Pons (tissue), 1 donor: ENCODE results near the gene DMRTA1.
A peak's percentile ranks its signal among the peaks of the same experiment; 100 is the strongest.
"Not testable (repeated sequence)": the region's sequence is repeated elsewhere in the genome, so short reads cannot be mapped to it uniquely, and the experiment has no call there.

ENCODE experiments used
- DNase-seq: peaks from one replicate; pipeline ENCODE4 v3.0.0-alpha.2; 2016; ENCODE audit warnings: low spot score

DMRTA1 gene, protein sequence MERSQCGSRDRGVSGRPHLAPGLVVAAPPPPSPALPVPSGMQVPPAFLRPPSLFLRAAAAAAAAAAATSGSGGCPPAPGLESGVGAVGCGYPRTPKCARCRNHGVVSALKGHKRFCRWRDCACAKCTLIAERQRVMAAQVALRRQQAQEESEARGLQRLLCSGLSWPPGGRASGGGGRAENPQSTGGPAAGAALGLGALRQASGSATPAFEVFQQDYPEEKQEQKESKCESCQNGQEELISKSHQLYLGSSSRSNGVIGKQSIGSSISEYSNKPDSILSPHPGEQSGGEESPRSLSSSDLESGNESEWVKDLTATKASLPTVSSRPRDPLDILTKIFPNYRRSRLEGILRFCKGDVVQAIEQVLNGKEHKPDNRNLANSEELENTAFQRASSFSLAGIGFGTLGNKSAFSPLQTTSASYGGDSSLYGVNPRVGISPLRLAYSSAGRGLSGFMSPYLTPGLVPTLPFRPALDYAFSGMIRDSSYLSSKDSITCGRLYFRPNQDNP

DNA sequence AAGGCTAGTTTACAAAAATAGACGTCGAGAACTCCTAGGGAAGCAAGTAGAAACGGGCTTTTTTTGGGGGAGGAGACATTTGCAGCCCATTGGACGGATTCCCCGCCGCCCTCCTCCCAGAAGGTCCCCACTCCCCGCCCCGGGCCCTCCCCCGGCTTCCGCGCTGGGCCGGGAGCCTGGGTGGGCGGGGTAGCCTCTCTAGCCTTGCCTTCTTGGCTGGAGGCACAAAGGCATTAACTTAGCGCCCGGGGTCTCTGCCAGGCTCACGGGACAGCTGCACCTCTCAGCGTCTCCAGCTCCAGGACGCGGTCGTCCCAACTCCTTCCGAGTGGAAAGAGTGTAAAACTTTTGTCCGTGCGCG is at the start of gene DMRTA1:
TSS of gene DMRTA1 (plus strand) at position 236 of the 361 bp plus-strand sequence. CDS start 242 bp downstream, outside the sequence.
- DNase-seq: peak; percentile 54

GRCh38 chr9:22401671-22402070 is 45.0 kb upstream of the DMRTA1 start:
- no peak for DNase-seq

DNA sequence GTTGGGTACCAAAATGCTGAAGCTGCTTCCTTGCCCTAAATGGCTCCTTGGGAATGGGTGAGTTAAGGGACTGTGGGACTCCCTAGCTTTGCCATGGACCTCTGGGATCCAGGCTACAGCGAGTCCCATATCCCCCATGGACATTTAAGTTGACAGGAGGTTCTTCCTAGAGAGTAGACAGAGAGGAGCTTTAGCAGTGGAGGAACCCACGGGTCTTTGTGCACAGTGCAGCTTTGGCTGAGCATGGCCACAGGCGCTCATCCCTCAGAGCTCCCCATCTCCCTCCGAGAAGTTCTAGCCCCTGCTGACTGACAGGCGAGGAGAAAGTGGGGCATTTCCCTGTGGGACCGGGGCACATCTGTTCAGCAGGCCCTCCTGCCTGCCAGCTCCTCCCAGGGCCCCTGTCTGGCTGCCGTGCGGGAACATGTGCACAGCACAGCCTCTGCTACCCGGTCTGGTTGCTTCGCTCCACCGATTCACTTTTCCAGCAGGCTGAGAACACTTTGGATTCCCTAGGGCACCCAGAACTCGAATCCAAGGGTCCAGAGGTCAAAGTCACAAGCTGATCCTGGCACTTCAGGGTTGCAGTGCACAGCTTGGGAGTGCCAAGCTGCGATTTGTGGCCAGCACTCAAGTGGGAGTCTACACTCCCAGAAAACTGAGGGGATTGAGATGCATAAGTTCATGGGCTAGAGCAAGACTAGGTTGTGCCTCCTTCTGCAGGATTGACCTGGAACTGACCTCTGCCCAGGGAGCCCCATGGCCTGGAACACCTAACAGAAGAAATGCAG is 40.6 kb upstream of the DMRTA1 start:
- DNase-seq: no peak

DNA sequence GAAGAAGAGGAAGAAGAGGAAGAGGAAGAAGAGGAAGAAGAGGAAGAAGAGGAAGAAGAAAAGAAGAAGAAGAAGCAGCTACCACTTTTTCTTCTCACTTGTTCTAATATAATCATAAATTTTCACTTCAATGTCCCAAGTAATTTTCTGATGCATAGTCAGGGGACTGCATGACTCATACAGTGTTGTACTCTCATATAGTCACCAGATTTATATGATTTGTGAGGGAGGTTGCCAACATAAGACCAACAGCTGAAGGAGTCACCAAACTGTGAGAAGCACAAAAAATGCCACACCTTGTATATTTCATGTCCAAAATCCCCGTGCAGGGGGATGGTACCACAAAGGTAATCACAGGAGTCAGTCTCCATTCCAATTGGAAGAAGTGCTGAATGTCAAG is 32.7 kb upstream of the DMRTA1 start:
- DNase-seq: no peak

- no peak for DNase-seq
Observed at GRCh38 chr9:22415941-22416691, 30.5 kb upstream of the DMRTA1 start.

- no peak for DNase-seq
Observed at GRCh38 chr9:22416692-22417060, 29.9 kb upstream of the DMRTA1 start.

DNA sequence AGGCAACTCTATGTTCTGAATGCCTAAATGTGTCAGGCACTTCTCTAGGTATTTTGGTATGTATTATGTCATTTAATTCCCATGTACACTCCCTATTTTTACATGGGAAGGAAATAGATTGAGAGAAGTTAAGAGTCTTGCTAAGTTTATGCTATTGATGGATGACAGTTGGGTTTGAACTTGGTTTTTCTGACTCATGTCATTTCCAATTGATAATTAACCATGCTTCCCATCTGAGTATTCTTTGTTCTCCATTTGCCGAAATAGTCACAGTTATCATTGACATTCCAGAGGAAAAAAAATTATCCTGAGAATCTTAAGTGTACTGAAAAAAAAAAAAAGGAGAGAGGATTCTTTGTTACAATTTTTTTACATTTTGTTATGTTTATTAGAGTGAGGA is 23.1 kb upstream of the DMRTA1 start:
- DNase-seq: no peak

GRCh38 chr9:22424616-22425015 is 22.0 kb upstream of the DMRTA1 start:
- DNase-seq: no peak

- DNase-seq: no peak
Observed at GRCh38 chr9:22425551-22425950, 21.1 kb upstream of the DMRTA1 start.

GRCh38 chr9:22427226-22427880 is 19.3 kb upstream of the DMRTA1 start:
- no peak for DNase-seq

GRCh38 chr9:22433691-22434090 is 12.9 kb upstream of the DMRTA1 start:
- DNase-seq: no peak

DNA sequence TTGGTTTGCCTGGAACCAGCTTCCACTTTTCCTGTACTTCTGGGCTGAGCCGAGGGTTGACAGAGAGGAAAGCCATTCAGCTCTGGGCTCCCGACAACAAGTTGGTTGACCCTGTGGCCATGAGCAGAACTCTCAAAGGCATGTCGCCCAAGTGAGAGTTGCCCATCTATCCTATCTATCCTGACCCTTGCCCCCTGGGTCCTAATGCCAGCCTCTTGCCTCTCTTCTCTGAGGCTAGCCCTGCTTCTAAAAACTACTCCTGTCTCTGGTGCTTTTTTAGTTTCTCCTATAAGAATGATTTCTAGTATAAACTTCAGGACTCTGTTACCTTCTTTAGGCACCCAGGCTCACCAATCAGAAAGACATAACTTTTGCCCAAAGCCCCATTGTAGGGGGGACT is 11.4 kb upstream of the DMRTA1 start:
- not testable (repeated sequence) for DNase-seq

- not testable (repeated sequence) for DNase-seq
Observed at GRCh38 chr9:22437461-22438067, 9.1 kb upstream of the DMRTA1 start.

DNA sequence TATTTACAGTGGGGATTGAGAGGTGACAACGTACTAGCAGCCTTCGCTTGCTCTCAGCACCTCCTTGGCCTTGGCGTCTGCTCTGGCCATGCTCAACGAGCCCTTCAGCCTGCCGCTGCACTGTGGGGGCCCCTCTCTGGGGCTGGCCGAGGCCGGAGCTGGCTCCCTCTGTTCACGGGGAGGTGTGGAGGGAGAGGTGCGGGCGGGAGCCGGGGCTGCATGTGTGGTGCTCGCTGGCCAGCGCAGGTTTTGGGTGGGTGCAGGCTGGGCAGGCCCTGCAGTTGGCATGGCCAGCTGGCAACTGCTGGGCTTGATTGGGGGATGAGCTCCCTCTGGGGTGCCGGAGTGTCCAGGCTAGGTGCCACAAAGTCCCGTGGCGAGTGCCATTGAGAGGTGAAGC is 5.8 kb upstream of the DMRTA1 start:
- no peak for DNase-seq

DNA sequence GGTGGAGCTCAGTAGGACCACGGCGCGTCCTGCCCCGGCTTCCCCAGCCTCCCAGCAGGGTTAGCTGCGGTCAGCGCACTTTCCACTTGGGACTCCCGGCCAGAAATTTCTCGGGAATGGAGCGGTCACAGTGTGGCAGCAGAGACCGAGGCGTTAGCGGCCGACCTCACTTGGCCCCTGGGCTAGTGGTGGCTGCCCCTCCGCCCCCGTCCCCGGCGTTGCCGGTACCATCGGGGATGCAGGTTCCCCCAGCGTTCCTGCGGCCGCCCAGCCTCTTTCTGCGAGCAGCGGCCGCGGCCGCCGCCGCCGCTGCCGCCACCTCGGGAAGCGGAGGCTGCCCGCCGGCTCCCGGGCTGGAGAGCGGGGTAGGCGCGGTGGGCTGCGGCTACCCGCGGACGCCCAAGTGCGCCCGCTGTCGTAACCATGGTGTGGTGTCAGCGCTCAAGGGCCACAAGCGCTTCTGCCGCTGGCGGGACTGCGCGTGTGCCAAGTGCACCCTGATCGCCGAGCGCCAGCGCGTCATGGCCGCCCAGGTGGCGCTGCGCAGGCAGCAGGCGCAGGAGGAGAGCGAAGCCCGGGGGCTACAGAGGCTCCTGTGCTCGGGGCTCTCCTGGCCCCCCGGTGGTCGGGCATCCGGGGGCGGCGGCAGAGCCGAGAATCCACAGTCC is 460 bp downstream of the DMRTA1 start:
- peak; percentile 24 for DNase-seq

DNA sequence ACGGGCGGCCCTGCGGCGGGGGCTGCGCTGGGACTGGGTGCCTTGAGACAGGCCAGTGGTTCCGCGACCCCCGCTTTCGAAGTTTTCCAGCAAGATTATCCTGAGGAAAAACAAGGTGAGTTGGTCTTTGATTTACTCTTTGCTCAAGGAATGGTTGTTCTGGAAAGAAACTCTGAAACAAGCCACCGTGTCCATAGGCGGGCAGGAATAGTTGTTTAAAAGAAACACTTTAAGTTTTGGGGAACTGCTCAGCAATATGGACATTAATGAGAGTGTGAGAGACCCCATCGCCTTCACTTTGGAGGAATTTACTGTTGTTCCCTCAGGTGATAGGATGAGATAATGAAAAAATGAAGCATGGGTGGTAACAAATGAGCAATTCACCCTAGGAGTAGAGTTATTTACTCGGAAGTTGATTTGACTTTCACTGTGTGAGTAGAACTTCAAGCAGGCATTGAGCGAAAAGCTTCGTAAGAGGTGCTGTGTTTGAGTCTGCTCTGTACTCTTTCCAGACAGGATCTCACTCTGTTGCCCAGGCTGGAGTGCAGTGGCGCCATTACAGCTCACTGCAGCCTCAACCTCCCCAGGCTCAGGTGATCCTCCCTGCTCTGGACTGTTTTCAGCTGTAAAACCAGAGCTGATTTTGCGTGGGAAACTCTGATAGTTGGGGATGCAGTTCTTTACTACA is 1.1 kb downstream of the DMRTA1 start:
- no peak for DNase-seq

- DNase-seq: no peak
Observed at GRCh38 chr9:22449719-22450118, 3.1 kb downstream of the DMRTA1 start.

DNA sequence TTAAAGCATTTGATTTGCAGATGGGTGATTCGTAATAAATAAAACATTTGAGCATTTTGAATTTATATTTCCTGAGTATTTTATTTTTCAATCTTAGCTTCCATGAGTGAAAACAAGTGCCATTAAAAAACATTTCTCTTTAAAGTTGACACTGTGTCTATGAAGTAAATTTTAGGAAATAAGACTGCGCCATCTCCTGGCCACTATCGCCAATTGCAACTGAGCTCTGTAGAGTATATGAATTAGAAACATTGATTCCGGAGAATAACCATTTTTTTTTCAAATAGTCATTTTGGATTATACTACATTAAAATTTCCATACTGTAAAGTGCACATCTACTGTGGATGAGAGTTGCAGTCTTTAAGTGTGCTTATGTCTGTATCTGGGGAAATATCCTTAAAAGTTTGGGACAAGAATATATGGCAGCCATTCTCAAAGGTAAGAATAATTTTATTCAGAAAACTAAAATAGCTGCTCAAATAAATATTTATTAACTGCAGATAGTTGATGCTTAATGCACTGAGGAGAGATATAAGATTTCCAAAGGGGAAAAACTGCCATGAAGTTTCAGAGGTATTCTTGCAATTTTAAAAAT is 5.9 kb downstream of the DMRTA1 start:
- peak; percentile 25 for DNase-seq

GRCh38 chr9:22454016-22454415 is 7.4 kb downstream of the DMRTA1 start:
- no peak for DNase-seq

- no peak for DNase-seq
Observed at GRCh38 chr9:22455181-22455580, 8.6 kb downstream of the DMRTA1 start.
